ENCODE data around the gene NOL6.
"Not testable (repeated sequence)": the region's sequence is repeated elsewhere in the genome, so short reads cannot be mapped to it uniquely, and the experiment has no call there.

The NOL6 gene

GRCh38 chr9:33463151-33463550, 10.6 kb downstream of the NOL6 start:
- TF ChIP-seq CTCF (conservative IDR thresholded peaks at IDR 0.05; ENCODE audit: control insufficient read depth, insufficient read depth, low read depth, low read length): no peak
- no peak overlapping the region for H3K4me3 ChIP-seq (ENCODE audit: control insufficient read depth, low read depth, low read length)
- no peak for DNase-seq (ENCODE audit: low read depth)

- no peak for DNase-seq (ENCODE audit: low read depth)
- no peak for TF ChIP-seq CTCF (conservative IDR thresholded peaks at IDR 0.05; ENCODE audit: control insufficient read depth, insufficient read depth, low read depth, low read length)
- H3K4me3 ChIP-seq (ENCODE audit: control insufficient read depth, low read depth, low read length): no peak overlapping the region
Observed at GRCh38 chr9:33461492-33461891, 12.2 kb downstream of the NOL6 start.

DNA sequence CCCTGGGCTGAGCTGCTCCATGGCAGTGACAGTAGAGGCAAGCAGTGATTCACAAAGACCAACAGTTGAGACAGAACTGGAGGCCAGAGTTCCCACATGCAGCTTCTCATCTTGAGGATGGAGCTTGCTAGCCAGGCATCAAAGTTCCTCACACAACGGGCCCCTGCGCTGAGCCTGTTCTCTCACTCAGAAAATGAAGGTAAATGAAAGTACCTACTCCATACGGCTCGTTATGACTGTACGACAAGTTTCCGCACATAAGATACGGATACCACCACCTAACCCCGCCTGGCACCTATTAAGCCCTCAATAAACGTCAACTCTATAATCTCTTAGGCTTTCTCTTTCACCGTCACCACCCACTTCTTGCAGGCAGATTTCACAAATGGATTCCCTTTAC, 12.9 kb downstream of the NOL6 start:
- no peak for TF ChIP-seq CTCF (conservative IDR thresholded peaks at IDR 0.05; ENCODE audit: control insufficient read depth, insufficient read depth, low read depth, low read length)
- DNase-seq (ENCODE audit: low read depth): no peak

DNA sequence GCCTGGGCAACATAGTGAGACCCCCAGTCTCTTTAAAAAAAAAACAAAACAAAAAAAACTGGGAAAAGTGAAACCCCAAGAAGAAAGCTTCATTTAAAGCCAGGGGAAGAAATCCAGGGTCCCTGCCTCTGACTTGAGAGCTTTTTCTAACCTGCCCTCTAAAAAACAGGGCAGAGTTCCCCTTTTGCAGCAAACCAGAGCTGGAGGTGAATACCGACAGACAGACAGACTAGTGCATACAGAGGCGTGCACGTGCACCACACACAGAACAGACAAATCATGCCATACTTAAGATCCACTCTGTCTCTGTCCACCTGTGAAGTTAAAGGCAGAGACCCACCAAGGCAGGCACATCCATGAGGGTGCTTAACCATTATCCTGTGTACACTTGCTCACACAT, 14.6 kb downstream of the NOL6 start:
- no peak for TF ChIP-seq CTCF (conservative IDR thresholded peaks at IDR 0.05; ENCODE audit: control insufficient read depth, insufficient read depth, low read depth, low read length)
- H3K4me3 ChIP-seq (ENCODE audit: control insufficient read depth, low read depth, low read length): no peak overlapping the region
- DNase-seq (ENCODE audit: low read depth): no peak

More for the DNA sequence above, 12.9 kb downstream of the NOL6 start:
- no peak overlapping the region for H3K4me3 ChIP-seq (ENCODE audit: control insufficient read depth, low read depth, low read length)

GRCh38 chr9:33458444-33458843, 15.3 kb downstream of the NOL6 start:
- no peak for DNase-seq (ENCODE audit: low read depth)
- TF ChIP-seq CTCF (conservative IDR thresholded peaks at IDR 0.05; ENCODE audit: control insufficient read depth, insufficient read depth, low read depth, low read length): no peak
- no peak overlapping the region for H3K4me3 ChIP-seq (ENCODE audit: control insufficient read depth, low read depth, low read length)

GRCh38 chr9:33455945-33456344, 17.8 kb downstream of the NOL6 start:
- no peak for TF ChIP-seq CTCF (conservative IDR thresholded peaks at IDR 0.05; ENCODE audit: control insufficient read depth, insufficient read depth, low read depth, low read length)
- DNase-seq (ENCODE audit: low read depth): no peak
- no peak overlapping the region for H3K4me3 ChIP-seq (ENCODE audit: control insufficient read depth, low read depth, low read length)

GRCh38 chr9:33455456-33455855, 18.3 kb downstream of the NOL6 start:
- H3K4me3 ChIP-seq (ENCODE audit: control insufficient read depth, low read depth, low read length); DNase-seq (ENCODE audit: low read depth): not testable (repeated sequence)

DNA sequence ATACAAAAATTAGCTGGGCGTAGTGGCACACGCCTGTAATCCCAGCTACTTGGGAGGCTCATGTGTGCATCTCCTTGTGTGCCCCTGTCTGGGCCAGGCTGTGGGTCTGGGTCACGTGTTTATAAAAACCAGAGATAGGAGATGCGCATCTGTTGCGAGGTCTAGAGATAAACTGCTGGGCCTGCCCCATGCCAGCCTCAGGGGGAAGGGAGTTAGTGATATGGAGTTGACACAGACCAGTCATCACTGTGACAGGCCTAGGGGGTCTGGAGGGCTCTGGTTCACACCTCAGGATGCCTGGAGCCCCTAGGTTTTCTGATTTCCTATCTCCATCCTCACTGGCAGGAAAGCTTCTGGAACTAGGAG, 19.1 kb downstream of the NOL6 start:
- DNase-seq (ENCODE audit: low read depth): not testable (repeated sequence)

More for the DNA sequence above, 19.1 kb downstream of the NOL6 start:
- not testable (repeated sequence) for H3K4me3 ChIP-seq (ENCODE audit: control insufficient read depth, low read depth, low read length)
